Measurements from ENCODE around the gene REG3A. TPM values are rescaled to one million over a fixed set of nuclear protein-coding genes. Genes with fewer than 3 reads are reported as not detected.

REG3A gene
- total and polyA plus RNA-seq, 2 of the 13 experiments (the other 11 are each of a cell fraction or from before 2014, with no cell fraction given): 0.13 TPM; not detected in 1

DNA sequence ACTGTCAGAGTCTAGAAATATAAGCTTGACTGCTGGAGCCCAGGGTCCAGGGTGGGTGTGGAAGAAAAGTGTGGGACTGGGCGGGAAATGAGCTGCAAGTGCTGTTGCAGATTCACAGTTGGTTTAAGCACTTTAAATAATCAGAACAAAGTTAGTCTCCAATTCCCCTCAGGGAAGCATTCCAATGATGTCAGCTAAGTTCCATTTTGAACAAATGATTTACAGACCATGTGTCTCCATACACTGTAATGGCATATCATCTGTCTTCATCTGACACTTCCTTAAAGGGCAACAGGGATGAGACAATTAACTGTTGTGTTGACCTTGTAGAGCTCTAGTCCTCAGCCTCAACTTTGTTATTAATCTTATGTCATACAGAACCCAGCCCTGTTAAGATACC lies 31.5 kb upstream of the REG3A start:
- Histone ChIP-seq H3K4me1 (ENCODE audit: insufficient read depth, low read length) (no peaks in the 10 kb centered on the region), H4K20me1 (ENCODE audit: insufficient read depth, low read length) (no peaks in the 10 kb centered on the region), H2AFZ (ENCODE audit: low read length) (no peak overlapping the region), H3K79me2 (ENCODE audit: insufficient read depth, low read length) (no peaks in the 10 kb centered on the region), H3K27me3 (ENCODE audit: control insufficient read depth in 1 of 2, insufficient read depth in 2 of 2, low read length in 2 of 2) (no peaks in the 10 kb centered on the region), H3K9ac (ENCODE audit: insufficient read depth, low read depth, low read length) (no peak overlapping the region), H3K27ac (ENCODE audit: extremely low read length, insufficient read depth, low read length) (no peak overlapping the region), H3K36me3 (replicated peaks in 1 of 2; ENCODE audit: control insufficient read depth in 1 of 2, insufficient read depth in 2 of 2, low read length in 2 of 2) (no peaks in the 10 kb centered on the region), H3K9me3 (ENCODE audit: low read length) (no peaks in the 10 kb centered on the region), H3K4me2 (ENCODE audit: low read depth, low read length) (no peak overlapping the region), H3K4me3 (replicated peaks in 1 of 3; ENCODE audit: insufficient read depth in 1 of 3, low read depth in 2 of 3, low read length in 3 of 3) (no peak overlapping the region)
- TF ChIP-seq KDM2A (CRISPR knock-in tag; IDR thresholded peaks at IDR 0.05; ENCODE audit: borderline replicate concordance, low read depth): no peak
- TF ChIP-seq, protein P1, sequence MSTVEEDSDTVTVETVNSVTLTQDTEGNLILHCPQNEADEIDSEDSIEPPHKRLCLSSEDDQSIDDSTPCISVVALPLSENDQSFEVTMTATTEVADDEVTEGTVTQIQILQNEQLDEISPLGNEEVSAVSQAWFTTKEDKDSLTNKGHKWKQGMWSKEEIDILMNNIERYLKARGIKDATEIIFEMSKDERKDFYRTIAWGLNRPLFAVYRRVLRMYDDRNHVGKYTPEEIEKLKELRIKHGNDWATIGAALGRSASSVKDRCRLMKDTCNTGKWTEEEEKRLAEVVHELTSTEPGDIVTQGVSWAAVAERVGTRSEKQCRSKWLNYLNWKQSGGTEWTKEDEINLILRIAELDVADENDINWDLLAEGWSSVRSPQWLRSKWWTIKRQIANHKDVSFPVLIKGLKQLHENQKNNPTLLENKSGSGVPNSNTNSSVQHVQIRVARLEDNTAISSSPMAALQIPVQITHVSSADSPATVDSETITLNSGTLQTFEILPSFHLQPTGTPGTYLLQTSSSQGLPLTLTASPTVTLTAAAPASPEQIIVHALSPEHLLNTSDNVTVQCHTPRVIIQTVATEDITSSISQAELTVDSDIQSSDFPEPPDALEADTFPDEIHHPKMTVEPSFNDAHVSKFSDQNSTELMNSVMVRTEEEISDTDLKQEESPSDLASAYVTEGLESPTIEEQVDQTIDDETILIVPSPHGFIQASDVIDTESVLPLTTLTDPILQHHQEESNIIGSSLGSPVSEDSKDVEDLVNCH (CRISPR knock-in tag; IDR thresholded peaks at IDR 0.05): no peak
- no peak for TF ChIP-seq ZNF564 (CRISPR knock-in tag; IDR thresholded peaks at IDR 0.05)
- no peak for TF ChIP-seq KDM5A (IDR thresholded peaks at IDR 0.05; ENCODE audit: borderline replicate concordance, low read length)
- TF ChIP-seq, protein P2, sequence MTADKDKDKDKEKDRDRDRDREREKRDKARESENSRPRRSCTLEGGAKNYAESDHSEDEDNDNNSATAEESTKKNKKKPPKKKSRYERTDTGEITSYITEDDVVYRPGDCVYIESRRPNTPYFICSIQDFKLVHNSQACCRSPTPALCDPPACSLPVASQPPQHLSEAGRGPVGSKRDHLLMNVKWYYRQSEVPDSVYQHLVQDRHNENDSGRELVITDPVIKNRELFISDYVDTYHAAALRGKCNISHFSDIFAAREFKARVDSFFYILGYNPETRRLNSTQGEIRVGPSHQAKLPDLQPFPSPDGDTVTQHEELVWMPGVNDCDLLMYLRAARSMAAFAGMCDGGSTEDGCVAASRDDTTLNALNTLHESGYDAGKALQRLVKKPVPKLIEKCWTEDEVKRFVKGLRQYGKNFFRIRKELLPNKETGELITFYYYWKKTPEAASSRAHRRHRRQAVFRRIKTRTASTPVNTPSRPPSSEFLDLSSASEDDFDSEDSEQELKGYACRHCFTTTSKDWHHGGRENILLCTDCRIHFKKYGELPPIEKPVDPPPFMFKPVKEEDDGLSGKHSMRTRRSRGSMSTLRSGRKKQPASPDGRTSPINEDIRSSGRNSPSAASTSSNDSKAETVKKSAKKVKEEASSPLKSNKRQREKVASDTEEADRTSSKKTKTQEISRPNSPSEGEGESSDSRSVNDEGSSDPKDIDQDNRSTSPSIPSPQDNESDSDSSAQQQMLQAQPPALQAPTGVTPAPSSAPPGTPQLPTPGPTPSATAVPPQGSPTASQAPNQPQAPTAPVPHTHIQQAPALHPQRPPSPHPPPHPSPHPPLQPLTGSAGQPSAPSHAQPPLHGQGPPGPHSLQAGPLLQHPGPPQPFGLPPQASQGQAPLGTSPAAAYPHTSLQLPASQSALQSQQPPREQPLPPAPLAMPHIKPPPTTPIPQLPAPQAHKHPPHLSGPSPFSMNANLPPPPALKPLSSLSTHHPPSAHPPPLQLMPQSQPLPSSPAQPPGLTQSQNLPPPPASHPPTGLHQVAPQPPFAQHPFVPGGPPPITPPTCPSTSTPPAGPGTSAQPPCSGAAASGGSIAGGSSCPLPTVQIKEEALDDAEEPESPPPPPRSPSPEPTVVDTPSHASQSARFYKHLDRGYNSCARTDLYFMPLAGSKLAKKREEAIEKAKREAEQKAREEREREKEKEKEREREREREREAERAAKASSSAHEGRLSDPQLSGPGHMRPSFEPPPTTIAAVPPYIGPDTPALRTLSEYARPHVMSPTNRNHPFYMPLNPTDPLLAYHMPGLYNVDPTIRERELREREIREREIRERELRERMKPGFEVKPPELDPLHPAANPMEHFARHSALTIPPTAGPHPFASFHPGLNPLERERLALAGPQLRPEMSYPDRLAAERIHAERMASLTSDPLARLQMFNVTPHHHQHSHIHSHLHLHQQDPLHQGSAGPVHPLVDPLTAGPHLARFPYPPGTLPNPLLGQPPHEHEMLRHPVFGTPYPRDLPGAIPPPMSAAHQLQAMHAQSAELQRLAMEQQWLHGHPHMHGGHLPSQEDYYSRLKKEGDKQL (CRISPR knock-in tag; IDR thresholded peaks at IDR 0.05; ENCODE audit: low read depth): no peak
- no peak for TF ChIP-seq EZH2 (conservative IDR thresholded peaks at IDR 0.05; ENCODE audit: low read depth, low read length)
- no peak for TF ChIP-seq RNF2 (conservative IDR thresholded peaks at IDR 0.05; ENCODE audit: low read depth)
- TF ChIP-seq ZNF607 (CRISPR knock-in tag; IDR thresholded peaks at IDR 0.05; ENCODE audit: borderline replicate concordance): no peak
- TF ChIP-seq, protein P3, sequence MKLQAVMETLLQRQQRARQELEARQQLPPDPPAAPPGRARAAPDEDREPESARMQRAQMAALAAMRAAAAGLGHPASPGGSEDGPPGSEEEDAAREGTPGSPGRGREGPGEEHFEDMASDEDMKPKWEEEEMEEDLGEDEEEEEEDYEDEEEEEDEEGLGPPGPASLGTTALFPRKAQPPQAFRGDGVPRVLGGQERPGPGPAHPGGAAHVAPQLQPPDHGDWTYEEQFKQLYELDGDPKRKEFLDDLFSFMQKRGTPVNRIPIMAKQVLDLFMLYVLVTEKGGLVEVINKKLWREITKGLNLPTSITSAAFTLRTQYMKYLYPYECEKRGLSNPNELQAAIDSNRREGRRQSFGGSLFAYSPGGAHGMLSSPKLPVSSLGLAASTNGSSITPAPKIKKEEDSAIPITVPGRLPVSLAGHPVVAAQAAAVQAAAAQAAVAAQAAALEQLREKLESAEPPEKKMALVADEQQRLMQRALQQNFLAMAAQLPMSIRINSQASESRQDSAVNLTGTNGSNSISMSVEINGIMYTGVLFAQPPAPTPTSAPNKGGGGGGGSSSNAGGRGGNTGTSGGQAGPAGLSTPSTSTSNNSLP (IDR thresholded peaks at IDR 0.05; ENCODE audit: low read depth, low read length): no peak
- no peak for TF ChIP-seq ZNF501 (CRISPR knock-in tag; IDR thresholded peaks at IDR 0.05)
- DNase-seq (ENCODE audit: low spot score) (no peak), FAIRE-seq (no peak), ATAC-seq (no peak)
- POLR2A ChIA-PET: no interaction called here
- in situ Hi-C loops (cut with HindIII; ENCODE audit: extremely low pct_ligation_motif_present, low pct_unique_long_range_greater_than_20kb): no loop called here
- CTCF ChIA-PET (ENCODE audit: low intra/inter-chr PET ratio, low total read pairs): no interaction called here
- no TSS peak for BruUV-seq (replicated peaks)
- 7% methylated on average over 1 of the region's 1 CpG for WGBS (ENCODE audit: low lambda C conversion rate)
- intact Hi-C loops (cut with micrococcal nuclease; ENCODE audit: unreplicated experiment): no loop called here

Data from HepG2 (cell line).